Ascending aorta (tissue), 2 donors: ENCODE data around the gene EIF2S2. TPM values are rescaled to one million over a fixed set of nuclear protein-coding genes. Genes with fewer than 3 reads are reported as not detected.

Source experiments
- DNase-seq, 2 donors: peaks; one replicate each; pipeline ENCODE4 v3.0.0-alpha.2; 2019; ENCODE audit warnings: low spot score in 2 of 2
- H3K27ac ChIP-seq, 2 donors: fragments of 200-600 bp; sonication (generic); one replicate each; pipeline ENCODE4 v1.5.1; 2016 to 2017; ENCODE audit warnings: mild to moderate bottlenecking in 1 of 2
- H3K27me3 ChIP-seq: fragments of 200-600 bp; sonication (generic); one replicate; pipeline ENCODE4 v1.5.1; 2017
- H3K36me3 ChIP-seq, 2 donors: fragments of 200-600 bp; sonication (generic); one replicate each; pipeline ENCODE4 v1.5.1; 2016
- H3K4me1 ChIP-seq, 2 donors: fragments of 200-600 bp; sonication (generic); one replicate each; pipeline ENCODE4 v1.5.1; 2016 to 2017; ENCODE audit warnings: mild to moderate bottlenecking in 1 of 2
- H3K4me3 ChIP-seq, 2 donors: fragments of 200-600 bp; sonication (generic); one replicate each; pipeline ENCODE4 v1.5.1; 2016 to 2017; ENCODE audit warnings: mild to moderate bottlenecking in 1 of 2
- H3K9me3 ChIP-seq, 2 donors: fragments of 200-600 bp; sonication (generic); one replicate each; pipeline ENCODE4 v1.5.1; 2016
- CTCF ChIP-seq, 3 experiments: fragments of 200-600 bp in 2 of 3; fragments of 450-650 bp in 1 of 3; sonication (generic) in 2 of 3; IDR thresholded peaks; one replicate each; pipeline ENCODE4 v1.5.1; 2016 to 2019; ENCODE audit warnings: antibody characterized with exemption in 3 of 3, mild to moderate bottlenecking in 1 of 3, moderate library complexity in 1 of 3
- intact Hi-C: fragments of 100-400 bp; cut with DNase I; formaldehyde crosslinking; loops from one replicate; pipeline ENCODE4 v1.15.1; 2023
- total RNA-seq: library from RNA; depleted of rRNA; stranded (reverse); fragments of >200 nt; gene quantifications from one replicate; pipeline ENCODE4 v1.1.0, GENCODE V29; 2016

Gene EIF2S2
- total RNA-seq, 1 donor from 2014 or later: 19.3 TPM

- Histone ChIP-seq H3K4me3 (no peak overlapping the region), H3K36me3 (peaks cover 40 to 70% of the 10 kb centered on the region in 2 donors), H3K9me3 (no peaks in the 10 kb centered on the region), H3K27me3 (no peaks in the 10 kb centered on the region), H3K4me1 (peaks cover 0 to 12% of the 10 kb centered on the region in 2 donors), H3K27ac (no peak overlapping the region)
- intact Hi-C loops: no loop called here
- DNase-seq: no peak
- TF ChIP-seq CTCF (IDR thresholded peaks at IDR 0.05): no peak
Measured at GRCh38 chr20:34104059-34104458, 8.0 kb downstream of the EIF2S2 start.

- no peak for DNase-seq
- intact Hi-C loops: no loop called here
- H3K27ac ChIP-seq: no peak overlapping the region
- H3K27me3 ChIP-seq: no peaks in the 10 kb centered on the region
- no peaks in the 10 kb centered on the region for H3K4me1 ChIP-seq
- no peak overlapping the region for H3K4me3 ChIP-seq
- no peaks in the 10 kb centered on the region for H3K9me3 ChIP-seq
- H3K36me3 ChIP-seq: peaks cover 54 to 80% of the 10 kb centered on the region in 2 donors
- TF ChIP-seq CTCF (IDR thresholded peaks at IDR 0.05): no peak
Measured at GRCh38 chr20:34102342-34102741, 9.7 kb downstream of the EIF2S2 start.

- intact Hi-C loops: no loop called here
- Histone ChIP-seq H3K36me3 (peaks cover 71 to 98% of the 10 kb centered on the region in 2 donors), H3K27ac (no peak overlapping the region), H3K4me1 (no peaks in the 10 kb centered on the region), H3K27me3 (no peaks in the 10 kb centered on the region), H3K9me3 (no peaks in the 10 kb centered on the region), H3K4me3 (no peak overlapping the region)
- TF ChIP-seq CTCF (IDR thresholded peaks at IDR 0.05): no peak
- no peak for DNase-seq
Measured at GRCh38 chr20:34100576-34100975, 11.5 kb downstream of the EIF2S2 start.

- Histone ChIP-seq H3K4me1 (no peaks in the 10 kb centered on the region), H3K27ac (no peak overlapping the region), H3K27me3 (no peaks in the 10 kb centered on the region), H3K36me3 (peaks cover 72 to 96% of the 10 kb centered on the region in 2 donors), H3K9me3 (no peaks in the 10 kb centered on the region), H3K4me3 (no peak overlapping the region)
- intact Hi-C loops: no loop called here
- no peak for TF ChIP-seq CTCF (IDR thresholded peaks at IDR 0.05)
- no peak for DNase-seq
Measured at GRCh38 chr20:34099675-34100074, 12.4 kb downstream of the EIF2S2 start.

GRCh38 chr20:34098570-34098969, 13.5 kb downstream of the EIF2S2 start:
- peaks cover 70 to 96% of the 10 kb centered on the region in 2 donors for H3K36me3 ChIP-seq
- H3K9me3 ChIP-seq: no peaks in the 10 kb centered on the region
- H3K4me3 ChIP-seq: no peak overlapping the region
- no peak overlapping the region for H3K27ac ChIP-seq
- no peaks in the 10 kb centered on the region for H3K4me1 ChIP-seq
- DNase-seq: no peak
- no peaks in the 10 kb centered on the region for H3K27me3 ChIP-seq
- intact Hi-C loops: no loop called here
- no peak for TF ChIP-seq CTCF (IDR thresholded peaks at IDR 0.05)
